HEK293T (cell line): ENCODE data around the gene STARD13.

Source experiments
- BHLHE40 ChIP-seq: fragments of 450-650 bp; IDR thresholded peaks from 2 replicates; pipeline ENCODE4 v1.6.1; 2016; ENCODE audit warnings: mild to moderate bottlenecking, moderate library complexity, borderline replicate concordance
- L3MBTL2 ChIP-seq: fragments of 450-650 bp; conservative IDR thresholded peaks from 2 replicates; pipeline ENCODE4 v1.6.1; 2016; ENCODE audit warnings: mild to moderate bottlenecking
- LEF1 ChIP-seq: fragments of 450-650 bp; IDR thresholded peaks from 2 replicates; pipeline ENCODE4 v1.6.1; 2017; ENCODE audit warnings: mild to moderate bottlenecking, borderline replicate concordance
- SP1 ChIP-seq: fragments of 450-650 bp; IDR thresholded peaks from 2 replicates; pipeline ENCODE4 v1.6.1; 2017
- SUZ12 ChIP-seq: fragments of 450-650 bp; IDR thresholded peaks from 2 replicates; pipeline ENCODE4 v1.6.1; 2016; ENCODE audit warnings: mild to moderate bottlenecking

DNA sequence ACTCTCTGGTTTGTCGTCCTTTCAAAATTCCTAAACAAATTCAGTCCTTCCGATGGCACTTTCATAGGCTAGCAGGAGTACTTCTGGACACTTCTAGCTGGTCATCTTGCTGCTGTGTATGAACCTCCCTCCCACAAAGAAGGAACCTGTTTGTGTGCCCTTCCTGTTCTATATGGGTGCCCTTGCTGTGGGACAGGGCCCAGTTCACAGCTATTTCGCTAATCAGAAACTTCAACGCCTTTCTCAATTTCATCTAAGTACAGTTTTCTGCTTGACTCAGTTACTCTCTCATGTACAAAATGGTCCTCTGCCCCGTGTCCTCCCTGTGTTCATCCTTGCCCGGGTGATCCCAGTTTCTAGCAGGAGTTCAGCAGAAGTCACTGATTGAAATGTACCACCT is 96.1 kb downstream of the STARD13 start:
- TF ChIP-seq SUZ12 (no peak), LEF1 (no peak), L3MBTL2 (no peak), SP1 (no peak), BHLHE40 (no peak)
